Umbilical cord (tissue), 2 donors: ENCODE measurements around the gene PAX3. TPM values are rescaled to one million over a fixed set of nuclear protein-coding genes. Genes with fewer than 3 reads are reported as not detected.

ENCODE experiments used
- DNase-seq: peaks from one replicate; pipeline ENCODE4 v3.0.0-alpha.2; 2015; ENCODE audit warnings: low spot score
- total RNA-seq: library from RNA; depleted of rRNA; stranded (reverse); fragments of >200 nt; gene quantifications from one replicate; pipeline ENCODE4 v1.2.3, GENCODE V29; 2014; ENCODE audit warnings: low replicate concordance; ENCODE audit not compliant: insufficient read depth

PAX3 gene
- total RNA-seq, 1 donor from 2014 or later = 4.6 TPM

- DNase-seq = no peak
Observed at GRCh38 chr2:222310747-222311318, 12.0 kb upstream of the PAX3 start.

- no peak for DNase-seq
Observed at GRCh38 chr2:222309766-222310165, 11.0 kb upstream of the PAX3 start.

- DNase-seq = no peak
Observed at GRCh38 chr2:222309361-222309760, 10.6 kb upstream of the PAX3 start.

GRCh38 chr2:222307978-222308730 lies 9.4 kb upstream of the PAX3 start:
- DNase-seq = no peak

- DNase-seq = no peak
Observed at GRCh38 chr2:222307143-222307756, 8.5 kb upstream of the PAX3 start.

- no peak for DNase-seq
Observed at GRCh38 chr2:222306393-222307142, 7.8 kb upstream of the PAX3 start.

GRCh38 chr2:222305516-222306392 lies 7.0 kb upstream of the PAX3 start:
- no peak for DNase-seq

GRCh38 chr2:222304737-222305515 lies 6.1 kb upstream of the PAX3 start:
- no peak for DNase-seq

- DNase-seq = no peak
Observed at GRCh38 chr2:222303828-222304736, 5.3 kb upstream of the PAX3 start.

- no peak for DNase-seq
Observed at GRCh38 chr2:222303045-222303827, 4.4 kb upstream of the PAX3 start.

- no peak for DNase-seq
Observed at GRCh38 chr2:222302178-222303018, 3.6 kb upstream of the PAX3 start.

- no peak for DNase-seq
Observed at GRCh38 chr2:222301796-222302118, 3.0 kb upstream of the PAX3 start.

- DNase-seq = no peak
Observed at GRCh38 chr2:222301053-222301795, 2.4 kb upstream of the PAX3 start.

GRCh38 chr2:222300726-222301052 lies 1.9 kb upstream of the PAX3 start:
- no peak for DNase-seq

- no peak for DNase-seq
Observed at GRCh38 chr2:222299906-222300725, 1.3 kb upstream of the PAX3 start.

GRCh38 chr2:222298001-222298310 lies 842 bp downstream of the PAX3 start:
- DNase-seq = no peak

- no peak for DNase-seq
Observed at GRCh38 chr2:222297600-222297935, 1.2 kb downstream of the PAX3 start.
